ENCODE data around the gene GATB.

GATB gene

DNA sequence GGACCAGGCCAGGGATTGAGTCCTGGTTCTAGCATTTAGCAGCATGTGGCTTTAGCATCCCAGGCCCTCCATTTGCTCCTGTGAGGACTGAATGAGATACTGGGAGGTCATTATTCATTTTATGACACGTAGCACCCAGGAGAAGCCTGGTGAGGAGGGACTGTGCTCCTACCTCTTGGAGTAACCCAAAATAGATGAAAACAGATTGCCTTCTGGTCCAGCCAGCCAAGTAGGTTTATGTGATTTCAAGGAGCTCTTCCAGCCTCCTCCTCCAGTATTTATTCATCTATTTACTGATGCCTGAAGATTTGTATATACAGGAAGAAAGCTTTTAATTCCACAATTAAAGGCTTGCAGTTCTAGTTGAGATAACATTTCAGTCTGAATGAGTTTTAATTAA, 109.3 kb downstream of the GATB start:
- H3K36me3 ChIP-seq = peaks cover 11% of the 10 kb centered on the region
- no peaks in the 10 kb centered on the region for H3K4me1 ChIP-seq (ENCODE audit: control insufficient read depth in 1 of 2, insufficient read depth in 1 of 2, low read depth in 1 of 2, low read length in 1 of 2)
- H3K27me3 ChIP-seq = no peaks in the 10 kb centered on the region
- no peak for TF ChIP-seq CTCF (IDR thresholded peaks at IDR 0.05)
- no peaks in the 10 kb centered on the region for H3K9me3 ChIP-seq
- no peak overlapping the region for H3K4me3 ChIP-seq (ENCODE audit: low read depth in 1 of 2, low read length in 1 of 2)
- H3K27ac ChIP-seq = no peak overlapping the region

DNA sequence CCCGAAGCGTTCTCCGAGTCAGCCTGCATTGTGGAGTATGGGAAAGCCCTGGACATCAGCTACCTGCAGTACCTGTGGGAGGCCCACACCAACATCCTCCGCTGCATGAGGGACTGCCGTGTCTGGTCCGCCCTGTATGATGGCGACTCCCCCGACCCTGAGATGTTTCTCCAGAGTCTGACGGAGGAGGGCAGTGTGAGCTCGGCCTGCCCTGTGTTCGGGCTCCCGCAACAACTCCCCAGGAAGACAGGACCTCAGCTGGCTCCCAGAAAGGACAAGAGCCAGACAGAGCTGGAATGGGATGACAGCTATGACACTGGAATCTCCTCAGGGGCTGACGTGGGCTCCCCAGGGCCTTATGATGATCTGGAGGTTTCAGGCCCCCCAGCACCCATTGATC, 111.3 kb downstream of the GATB start:
- Histone ChIP-seq H3K27me3 (no peaks in the 10 kb centered on the region), H3K4me3 (ENCODE audit: low read depth in 1 of 2, low read length in 1 of 2) (no peak overlapping the region), H3K9me3 (no peaks in the 10 kb centered on the region), H3K27ac (no peak overlapping the region), H3K36me3 (peaks cover 8% of the 10 kb centered on the region), H3K4me1 (ENCODE audit: control insufficient read depth in 1 of 2, insufficient read depth in 1 of 2, low read depth in 1 of 2, low read length in 1 of 2) (no peaks in the 10 kb centered on the region)
- no peak for TF ChIP-seq CTCF (IDR thresholded peaks at IDR 0.05)

GRCh38 chr4:151646322-151646721, 114.5 kb downstream of the GATB start:
- no peak for TF ChIP-seq CTCF (IDR thresholded peaks at IDR 0.05)
- no peaks in the 10 kb centered on the region for H3K27me3 ChIP-seq
- peaks cover 0 to 7% of the 10 kb centered on the region in 2 experiments for H3K4me1 ChIP-seq (ENCODE audit: control insufficient read depth in 1 of 2, insufficient read depth in 1 of 2, low read depth in 1 of 2, low read length in 1 of 2)
- H3K4me3 ChIP-seq (ENCODE audit: low read depth in 1 of 2, low read length in 1 of 2) = no peak overlapping the region
- H3K9me3 ChIP-seq = no peaks in the 10 kb centered on the region
- H3K27ac ChIP-seq = no peak overlapping the region
- H3K36me3 ChIP-seq = peaks cover 8% of the 10 kb centered on the region

GRCh38 chr4:151644622-151645021, 116.2 kb downstream of the GATB start:
- Histone ChIP-seq H3K9me3 (no peaks in the 10 kb centered on the region), H3K4me3 (ENCODE audit: low read depth in 1 of 2, low read length in 1 of 2) (no peak overlapping the region), H3K36me3 (peaks cover 4% of the 10 kb centered on the region), H3K4me1 (ENCODE audit: control insufficient read depth in 1 of 2, insufficient read depth in 1 of 2, low read depth in 1 of 2, low read length in 1 of 2) (peaks cover 0 to 11% of the 10 kb centered on the region in 2 experiments), H3K27ac (no peak overlapping the region), H3K27me3 (no peaks in the 10 kb centered on the region)
- TF ChIP-seq CTCF (IDR thresholded peaks at IDR 0.05) = no peak

DNA sequence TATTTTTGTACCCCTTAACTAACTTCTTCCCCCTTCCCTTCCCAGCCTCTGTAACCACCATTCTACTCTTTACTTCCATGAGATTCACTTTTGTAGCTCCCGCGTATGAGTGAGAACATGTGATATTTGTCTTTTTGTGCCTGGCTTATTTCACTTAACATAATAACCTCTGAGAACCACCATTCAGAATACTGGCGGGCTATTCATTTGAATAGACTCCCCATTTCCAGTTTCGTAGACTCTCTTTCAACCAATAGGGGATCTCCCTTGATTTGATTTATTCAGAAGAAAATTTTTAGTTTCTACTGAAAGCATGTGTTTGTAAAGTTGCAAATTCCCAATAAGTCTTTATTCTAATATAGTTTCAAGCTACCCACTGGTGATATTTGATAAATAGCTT, 117.2 kb downstream of the GATB start:
- Histone ChIP-seq H3K9me3 (no peaks in the 10 kb centered on the region), H3K36me3 (no peaks in the 10 kb centered on the region), H3K27me3 (no peaks in the 10 kb centered on the region), H3K27ac (no peak overlapping the region), H3K4me1 (ENCODE audit: control insufficient read depth in 1 of 2, insufficient read depth in 1 of 2, low read depth in 1 of 2, low read length in 1 of 2) (peaks cover 0 to 11% of the 10 kb centered on the region in 2 experiments), H3K4me3 (ENCODE audit: low read depth in 1 of 2, low read length in 1 of 2) (no peak overlapping the region)
- no peak for TF ChIP-seq CTCF (IDR thresholded peaks at IDR 0.05)

DNA sequence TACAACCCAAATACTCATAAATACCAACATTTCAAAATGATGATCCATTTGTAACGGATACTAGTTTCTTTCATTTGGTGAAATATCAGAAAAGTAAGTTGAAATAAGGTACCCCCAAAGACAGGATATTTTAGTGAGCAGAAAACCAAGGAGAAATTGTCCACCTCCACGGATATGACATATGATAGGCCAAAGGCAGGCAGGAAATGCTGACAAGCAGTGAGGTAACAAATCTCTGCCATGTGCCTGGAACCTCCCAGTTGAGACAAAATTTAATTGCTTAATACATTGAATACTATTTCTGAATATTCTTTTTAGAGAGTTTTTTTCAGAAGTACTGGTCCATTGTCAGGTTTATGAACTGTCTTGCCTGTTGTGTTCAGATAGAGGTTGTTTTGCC, 118.8 kb downstream of the GATB start:
- no peaks in the 10 kb centered on the region for H3K27me3 ChIP-seq
- TF ChIP-seq CTCF (IDR thresholded peaks at IDR 0.05) = no peak
- H3K36me3 ChIP-seq = no peaks in the 10 kb centered on the region

More for the DNA sequence above, 118.8 kb downstream of the GATB start:
- Histone ChIP-seq H3K4me3 (ENCODE audit: low read depth in 1 of 2, low read length in 1 of 2) (no peak overlapping the region), H3K9me3 (no peaks in the 10 kb centered on the region), H3K27ac (no peak overlapping the region), H3K4me1 (ENCODE audit: control insufficient read depth in 1 of 2, insufficient read depth in 1 of 2, low read depth in 1 of 2, low read length in 1 of 2) (peaks cover 0 to 11% of the 10 kb centered on the region in 2 experiments)

Data from neutrophil (primary cell).